ENCODE measurements around the gene ZNF521. TPM values are rescaled to one million over a fixed set of nuclear protein-coding genes. Genes with fewer than 3 reads are reported as not detected.

ZNF521 gene
- total RNA-seq, 3 donors from 2014 or later: 3.2 to 11.6 (median 7.9) TPM

DNA sequence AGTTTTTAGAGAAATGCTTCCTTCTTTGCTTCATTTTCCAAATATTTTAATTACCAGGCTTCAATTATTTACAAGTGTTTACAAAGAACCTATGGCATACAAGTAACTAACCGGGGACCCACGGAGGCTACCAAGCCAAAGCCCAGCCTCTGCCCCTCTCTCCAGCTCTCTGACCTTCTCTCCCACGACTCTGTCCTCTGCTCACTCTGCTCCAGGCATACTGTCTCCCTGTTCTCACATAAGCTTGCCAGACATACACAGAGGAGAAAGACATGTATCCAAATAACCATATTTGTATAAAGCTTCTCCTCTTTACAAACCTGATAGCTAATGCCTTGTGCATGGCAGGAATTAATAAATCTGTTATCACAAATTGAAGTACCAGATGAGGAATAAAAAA is 141.3 kb downstream of the ZNF521 start:
- TF ChIP-seq, protein P1, sequence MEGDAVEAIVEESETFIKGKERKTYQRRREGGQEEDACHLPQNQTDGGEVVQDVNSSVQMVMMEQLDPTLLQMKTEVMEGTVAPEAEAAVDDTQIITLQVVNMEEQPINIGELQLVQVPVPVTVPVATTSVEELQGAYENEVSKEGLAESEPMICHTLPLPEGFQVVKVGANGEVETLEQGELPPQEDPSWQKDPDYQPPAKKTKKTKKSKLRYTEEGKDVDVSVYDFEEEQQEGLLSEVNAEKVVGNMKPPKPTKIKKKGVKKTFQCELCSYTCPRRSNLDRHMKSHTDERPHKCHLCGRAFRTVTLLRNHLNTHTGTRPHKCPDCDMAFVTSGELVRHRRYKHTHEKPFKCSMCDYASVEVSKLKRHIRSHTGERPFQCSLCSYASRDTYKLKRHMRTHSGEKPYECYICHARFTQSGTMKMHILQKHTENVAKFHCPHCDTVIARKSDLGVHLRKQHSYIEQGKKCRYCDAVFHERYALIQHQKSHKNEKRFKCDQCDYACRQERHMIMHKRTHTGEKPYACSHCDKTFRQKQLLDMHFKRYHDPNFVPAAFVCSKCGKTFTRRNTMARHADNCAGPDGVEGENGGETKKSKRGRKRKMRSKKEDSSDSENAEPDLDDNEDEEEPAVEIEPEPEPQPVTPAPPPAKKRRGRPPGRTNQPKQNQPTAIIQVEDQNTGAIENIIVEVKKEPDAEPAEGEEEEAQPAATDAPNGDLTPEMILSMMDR (IDR thresholded peaks at IDR 0.05): no peak
- H3K4me1 ChIP-seq (ENCODE audit: low read depth): no peaks in the 10 kb centered on the region
- intact Hi-C loops (cut with DNase I, micrococcal nuclease): no loop called here

DNA sequence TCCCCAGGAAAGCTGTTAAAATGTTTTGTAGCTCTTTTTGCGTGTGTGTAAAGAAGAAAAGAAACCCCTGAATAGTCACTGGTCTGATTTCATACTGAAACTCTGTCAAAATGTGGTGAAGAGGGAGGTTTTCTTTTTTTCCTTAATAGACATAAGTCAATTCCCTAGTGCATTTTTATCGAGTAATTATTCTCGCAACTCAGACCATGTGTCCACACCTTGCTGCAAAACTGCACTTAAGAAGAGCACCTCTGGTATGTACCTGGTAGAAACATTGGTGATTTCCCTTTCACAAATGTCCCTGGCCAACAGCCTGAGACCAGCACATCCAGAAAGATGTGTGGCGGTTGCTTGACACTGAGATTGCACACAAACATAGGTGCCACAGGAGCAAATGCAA is 159.9 kb downstream of the ZNF521 start:
- TF ChIP-seq, protein P1 (IDR thresholded peaks at IDR 0.05): no peak
- intact Hi-C loops (cut with DNase I, micrococcal nuclease): no loop called here
- DNase-seq: no peak
- Histone ChIP-seq H3K9me3 (no peaks in the 10 kb centered on the region), H3K4me1 (ENCODE audit: low read depth) (no peaks in the 10 kb centered on the region), H3K36me3 (ENCODE audit: low read depth) (no peaks in the 10 kb centered on the region), H3K4me3 (no peak overlapping the region)
- ATAC-seq: no peak

More for the DNA sequence above, 141.3 kb downstream of the ZNF521 start:
- DNase-seq: no peak
- ATAC-seq: no peak
- H3K4me3 ChIP-seq: no peak overlapping the region
- no peaks in the 10 kb centered on the region for H3K9me3 ChIP-seq
- no peaks in the 10 kb centered on the region for H3K36me3 ChIP-seq (ENCODE audit: low read depth)

DNA sequence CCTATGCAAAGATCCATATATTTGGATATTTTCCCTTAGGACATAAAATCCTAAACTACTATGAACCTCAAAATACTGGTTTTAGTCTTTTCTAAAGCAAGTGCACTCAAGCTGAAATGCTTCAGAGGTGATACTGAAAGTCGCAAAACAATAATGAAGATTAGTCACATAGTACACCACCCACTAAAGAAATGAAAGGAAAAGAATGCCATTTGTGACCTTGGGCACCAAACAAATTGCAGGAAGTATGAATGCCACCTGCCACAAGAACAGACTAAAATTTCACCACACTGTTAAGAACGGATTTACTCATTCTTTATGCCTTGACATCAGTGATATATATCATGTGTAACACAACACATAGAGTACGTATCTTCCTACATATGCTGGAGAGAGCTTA is 161.5 kb downstream of the ZNF521 start:
- ATAC-seq (no peak), DNase-seq (no peak)
- Histone ChIP-seq H3K9me3 (no peaks in the 10 kb centered on the region), H3K4me3 (no peak overlapping the region), H3K4me1 (ENCODE audit: low read depth) (no peaks in the 10 kb centered on the region), H3K36me3 (ENCODE audit: low read depth) (no peaks in the 10 kb centered on the region)
- intact Hi-C loops (cut with DNase I, micrococcal nuclease): no loop called here
- TF ChIP-seq, protein P1 (IDR thresholded peaks at IDR 0.05): no peak

DNA sequence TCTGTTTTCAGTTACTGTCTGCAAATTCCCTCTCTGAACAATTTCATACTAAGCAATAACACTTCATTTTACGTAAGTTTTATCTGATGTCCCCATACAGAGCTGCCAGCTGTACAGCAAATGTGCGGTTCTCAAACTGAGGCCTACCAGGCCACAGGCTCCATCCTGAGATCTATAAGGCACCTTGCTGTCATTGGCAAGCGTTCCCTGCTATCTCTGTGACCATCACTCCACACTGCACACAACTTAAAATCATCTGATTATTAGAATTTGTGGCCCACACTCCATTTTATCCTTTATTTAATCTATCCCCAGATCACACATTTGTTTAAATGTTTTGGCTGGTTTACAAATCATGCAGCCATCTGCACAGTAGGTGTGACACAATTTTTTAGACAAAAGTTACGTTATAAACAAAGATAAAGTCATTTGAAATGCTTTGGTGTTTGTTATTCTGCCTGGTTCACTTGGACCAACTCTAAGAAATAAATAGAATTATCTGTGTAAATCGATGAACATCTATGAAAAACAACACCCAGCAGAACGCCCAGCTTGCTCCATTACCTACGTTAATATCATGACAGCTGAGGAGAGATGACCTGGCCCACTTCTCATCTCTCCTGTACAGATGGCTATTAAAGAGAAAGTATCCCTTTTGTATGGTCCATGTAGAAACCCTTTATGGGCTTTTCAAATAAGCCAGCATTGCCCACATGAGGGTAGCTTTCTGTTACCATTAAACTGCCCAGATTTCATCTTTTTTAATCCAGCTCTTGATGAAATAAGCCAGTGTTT is 162.4 kb downstream of the ZNF521 start:
- no peak for ATAC-seq

DNA sequence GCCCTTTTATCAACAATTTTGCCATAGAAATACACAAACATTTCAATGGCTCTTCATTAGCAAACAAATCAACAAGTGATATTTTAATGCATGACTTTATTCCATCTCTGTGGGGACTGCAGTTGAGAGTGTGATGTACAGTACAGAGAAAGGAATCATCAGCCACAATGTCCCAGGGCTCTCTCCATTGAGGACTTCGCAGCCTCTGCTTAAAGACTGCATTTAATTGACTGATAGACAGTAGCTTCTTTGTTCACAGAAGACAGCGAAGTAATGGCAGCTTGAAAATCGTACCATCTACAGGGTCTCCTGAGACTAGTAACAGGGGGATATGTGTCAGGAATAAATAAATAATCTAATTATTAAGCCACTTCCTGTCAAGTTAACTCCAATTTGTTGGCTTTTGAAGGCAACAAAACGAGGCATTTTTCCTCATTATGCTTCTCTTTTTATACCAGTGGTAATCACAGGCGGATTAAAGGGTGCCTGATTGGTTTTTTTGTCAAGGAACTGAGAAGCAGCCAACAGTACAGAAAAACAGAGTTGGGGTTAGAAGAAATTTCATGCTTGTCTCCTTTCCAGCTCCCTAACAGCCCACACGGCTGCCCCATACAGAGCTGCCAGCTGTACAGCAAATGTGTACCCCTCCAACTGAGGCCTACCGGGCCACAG is 164.3 kb downstream of the ZNF521 start:
- H3K4me3 ChIP-seq: no peak overlapping the region
- no peaks in the 10 kb centered on the region for H3K36me3 ChIP-seq (ENCODE audit: low read depth)
- H3K4me1 ChIP-seq (ENCODE audit: low read depth): no peaks in the 10 kb centered on the region
- H3K9me3 ChIP-seq: no peaks in the 10 kb centered on the region
- ATAC-seq (no peak), DNase-seq (no peak)
- TF ChIP-seq, protein P1 (IDR thresholded peaks at IDR 0.05): no peak
- intact Hi-C loops (cut with DNase I, micrococcal nuclease): no loop called here

More for the DNA sequence above, 162.4 kb downstream of the ZNF521 start:
- no peaks in the 10 kb centered on the region for H3K9me3 ChIP-seq
- no peaks in the 10 kb centered on the region for H3K36me3 ChIP-seq (ENCODE audit: low read depth)
- DNase-seq: no peak
- TF ChIP-seq, protein P1 (IDR thresholded peaks at IDR 0.05): no peak
- no peaks in the 10 kb centered on the region for H3K4me1 ChIP-seq (ENCODE audit: low read depth)
- H3K4me3 ChIP-seq: no peak overlapping the region
- intact Hi-C loops (cut with DNase I, micrococcal nuclease): no loop called here
